KMS-11 (cell line): Measurements from ENCODE around the gene CEP63.

Experiments used
- H2AFZ ChIP-seq: fragments of 200-600 bp; sonication (generic); 2 replicates; pipeline ENCODE4 v1.6.1; 2016; ENCODE audit warnings: antibody characterized with exemption, mixed run types, low read depth
- H3K27ac ChIP-seq: fragments of 200-600 bp; sonication (generic); 2 replicates; pipeline ENCODE4 v1.6.1; 2016; ENCODE audit warnings: mild to moderate bottlenecking, mixed run types
- H3K27me3 ChIP-seq: fragments of 200-600 bp; sonication (generic); 2 replicates; pipeline ENCODE4 v1.6.1; 2017; ENCODE audit warnings: mild to moderate bottlenecking, low read depth, mixed run types, moderate library complexity; ENCODE audit not compliant: insufficient read depth
- H3K36me3 ChIP-seq: fragments of 200-600 bp; sonication (generic); 2 replicates; pipeline ENCODE4 v1.6.1; 2017; ENCODE audit warnings: mild to moderate bottlenecking, mixed run types; ENCODE audit not compliant: insufficient read depth
- H3K4me1 ChIP-seq: fragments of 200-600 bp; sonication (generic); 2 replicates; pipeline ENCODE4 v1.6.1; 2016; ENCODE audit warnings: mild to moderate bottlenecking, low read depth, mixed run types; ENCODE audit not compliant: poor library complexity, severe bottlenecking
- H3K4me2 ChIP-seq: fragments of 200-600 bp; sonication (generic); 2 replicates; pipeline ENCODE4 v1.7.0; 2016; ENCODE audit warnings: mild to moderate bottlenecking, mixed run types
- H3K4me3 ChIP-seq: fragments of 200-600 bp; sonication (generic); IDR thresholded peaks from 2 replicates; pipeline ENCODE4 v1.6.1; 2017; ENCODE audit warnings: low read depth, low read length, mixed read lengths; ENCODE audit not compliant: insufficient read depth
- H3K79me2 ChIP-seq: fragments of 200-600 bp; sonication (generic); 2 replicates; pipeline ENCODE4 v1.6.1; 2016; ENCODE audit warnings: low read depth, mixed run types; ENCODE audit not compliant: insufficient read depth
- H3K9ac ChIP-seq: fragments of 200-600 bp; sonication (generic); 2 replicates; pipeline ENCODE4 v1.6.1; 2016; ENCODE audit warnings: mild to moderate bottlenecking, mixed run types
- H4K20me1 ChIP-seq: fragments of 200-600 bp; sonication (generic); 2 replicates; pipeline ENCODE4 v1.6.1; 2016; ENCODE audit warnings: mild to moderate bottlenecking, mixed run types; ENCODE audit not compliant: insufficient read depth
- TF ChIP-seq, protein P1 (sequence below): fragments of 200-600 bp; sonication (generic); conservative IDR thresholded peaks from 2 replicates; pipeline ENCODE4 v1.6.1; 2017; ENCODE audit warnings: low read depth, mild to moderate bottlenecking, antibody characterized with exemption, low read length, moderate library complexity, mixed read lengths

The CEP63 gene

DNA sequence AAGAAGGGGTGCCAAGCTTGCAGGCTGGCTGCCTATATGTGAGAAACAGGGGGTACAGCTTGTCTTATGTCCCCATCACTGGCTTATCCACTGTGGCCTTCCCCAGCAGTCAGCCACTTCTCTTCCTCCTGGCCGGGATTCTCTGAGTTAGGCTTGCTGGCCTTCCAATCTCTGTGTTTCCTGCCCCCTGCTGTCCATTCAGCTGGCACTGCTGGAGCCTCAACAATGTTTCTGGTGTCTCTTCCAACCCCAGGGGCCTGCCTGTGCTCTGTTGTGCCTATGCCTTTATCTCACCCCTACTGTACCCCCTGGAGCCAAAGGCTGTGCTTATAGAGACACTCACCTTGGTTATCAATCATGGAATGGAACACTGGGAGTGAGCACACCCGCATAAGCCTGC lies 36.6 kb upstream of the CEP63 start:
- Histone ChIP-seq H3K79me2 (no peaks in the 10 kb centered on the region), H3K4me1 (no peaks in the 10 kb centered on the region), H3K27ac (no peak overlapping the region), H3K36me3 (no peaks in the 10 kb centered on the region), H3K4me2 (no peak overlapping the region), H2AFZ (no peak overlapping the region), H3K9ac (no peak overlapping the region), H3K27me3 (no peaks in the 10 kb centered on the region), H3K4me3 (no peak overlapping the region), H4K20me1 (no peaks in the 10 kb centered on the region)
- TF ChIP-seq, protein P1, sequence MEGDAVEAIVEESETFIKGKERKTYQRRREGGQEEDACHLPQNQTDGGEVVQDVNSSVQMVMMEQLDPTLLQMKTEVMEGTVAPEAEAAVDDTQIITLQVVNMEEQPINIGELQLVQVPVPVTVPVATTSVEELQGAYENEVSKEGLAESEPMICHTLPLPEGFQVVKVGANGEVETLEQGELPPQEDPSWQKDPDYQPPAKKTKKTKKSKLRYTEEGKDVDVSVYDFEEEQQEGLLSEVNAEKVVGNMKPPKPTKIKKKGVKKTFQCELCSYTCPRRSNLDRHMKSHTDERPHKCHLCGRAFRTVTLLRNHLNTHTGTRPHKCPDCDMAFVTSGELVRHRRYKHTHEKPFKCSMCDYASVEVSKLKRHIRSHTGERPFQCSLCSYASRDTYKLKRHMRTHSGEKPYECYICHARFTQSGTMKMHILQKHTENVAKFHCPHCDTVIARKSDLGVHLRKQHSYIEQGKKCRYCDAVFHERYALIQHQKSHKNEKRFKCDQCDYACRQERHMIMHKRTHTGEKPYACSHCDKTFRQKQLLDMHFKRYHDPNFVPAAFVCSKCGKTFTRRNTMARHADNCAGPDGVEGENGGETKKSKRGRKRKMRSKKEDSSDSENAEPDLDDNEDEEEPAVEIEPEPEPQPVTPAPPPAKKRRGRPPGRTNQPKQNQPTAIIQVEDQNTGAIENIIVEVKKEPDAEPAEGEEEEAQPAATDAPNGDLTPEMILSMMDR: no peak

DNA sequence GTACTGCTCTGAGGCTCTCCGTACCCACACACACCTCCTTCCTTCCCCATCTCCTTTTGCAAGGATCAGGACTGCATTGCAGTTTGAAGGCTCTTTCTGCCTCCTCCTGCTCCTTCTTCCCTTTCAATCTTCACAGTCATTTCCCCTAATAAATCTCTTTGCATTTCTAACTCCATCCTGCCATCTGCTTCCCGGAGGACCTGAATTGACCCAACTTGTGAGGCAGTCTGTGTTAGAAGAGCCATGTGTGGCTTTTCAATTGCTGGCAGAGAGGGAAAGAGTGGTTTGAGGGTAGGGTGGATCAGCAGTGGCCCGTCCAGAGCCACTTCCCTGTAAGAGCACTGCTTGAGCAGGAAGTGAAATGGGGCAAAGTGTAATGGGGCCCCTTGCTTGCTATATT lies 35.9 kb upstream of the CEP63 start:
- Histone ChIP-seq H4K20me1 (no peaks in the 10 kb centered on the region), H3K4me2 (no peak overlapping the region), H3K4me1 (no peaks in the 10 kb centered on the region), H3K27ac (no peak overlapping the region), H3K36me3 (no peaks in the 10 kb centered on the region), H3K4me3 (no peak overlapping the region), H3K9ac (no peak overlapping the region), H3K27me3 (no peaks in the 10 kb centered on the region), H3K79me2 (no peaks in the 10 kb centered on the region), H2AFZ (no peak overlapping the region)
- TF ChIP-seq, protein P1: no peak

DNA sequence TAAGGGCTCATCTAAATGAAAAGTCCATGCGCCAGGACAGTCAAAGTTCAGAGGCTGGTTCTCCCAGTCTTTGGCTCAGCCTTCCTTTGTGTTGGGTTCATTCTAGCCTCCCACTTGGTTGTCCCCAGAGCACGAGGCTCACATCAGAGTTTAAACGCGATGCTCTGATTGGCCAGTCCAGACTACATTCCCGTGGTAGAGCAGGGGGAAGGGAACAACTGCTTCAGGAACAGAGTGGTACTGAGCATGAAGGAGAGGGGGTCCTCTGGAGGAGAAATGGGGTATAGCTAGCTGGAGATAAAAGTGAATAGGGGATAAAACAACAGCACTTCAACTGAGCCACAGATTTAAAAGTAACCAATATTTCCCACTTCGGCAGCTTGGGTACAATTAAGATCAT lies 32.2 kb upstream of the CEP63 start:
- H3K4me1 ChIP-seq: no peaks in the 10 kb centered on the region

DNA sequence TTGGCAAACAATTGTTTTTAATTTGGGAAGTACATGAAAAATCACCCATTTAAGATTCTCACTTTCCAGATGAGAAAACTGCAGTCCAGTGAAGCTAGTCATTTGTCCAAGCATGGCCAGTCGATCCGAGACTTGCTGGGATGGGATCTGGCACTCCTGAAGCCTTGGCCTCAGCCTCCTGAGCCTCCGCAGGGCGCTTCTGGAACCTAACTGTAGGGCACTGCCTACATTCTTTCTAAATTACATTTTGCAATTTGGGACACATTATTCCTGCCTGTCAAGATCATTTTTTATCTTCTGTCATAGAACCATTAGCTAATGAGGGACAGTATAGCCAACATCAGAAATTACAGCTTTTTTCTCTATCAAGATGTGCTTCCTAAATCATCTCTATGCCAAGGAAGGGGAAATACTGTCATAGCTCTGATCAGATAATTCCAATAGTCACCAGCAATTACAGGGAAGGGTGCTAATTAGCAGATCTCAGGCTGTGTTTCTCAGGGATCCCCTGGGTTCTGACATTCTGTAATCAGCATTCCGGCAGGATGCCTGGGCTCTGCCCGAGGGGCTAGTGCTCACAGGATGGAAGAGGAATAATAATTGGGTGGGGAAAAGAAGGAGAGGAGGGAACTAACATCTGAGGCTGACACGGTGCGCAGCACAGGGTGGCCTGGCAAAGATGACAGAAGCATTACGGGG lies 28.3 kb upstream of the CEP63 start:
- no peaks in the 10 kb centered on the region for H4K20me1 ChIP-seq
- H3K4me3 ChIP-seq: no peak overlapping the region
- H3K4me1 ChIP-seq: no peaks in the 10 kb centered on the region
- no peaks in the 10 kb centered on the region for H3K27me3 ChIP-seq
- H2AFZ ChIP-seq: no peak overlapping the region
- H3K9ac ChIP-seq: no peak overlapping the region
- H3K27ac ChIP-seq: no peak overlapping the region
- H3K36me3 ChIP-seq: no peaks in the 10 kb centered on the region
- H3K4me2 ChIP-seq: no peak overlapping the region
- TF ChIP-seq, protein P1: no peak
- no peaks in the 10 kb centered on the region for H3K79me2 ChIP-seq

More for the DNA sequence above, 32.2 kb upstream of the CEP63 start:
- H3K4me2 ChIP-seq: no peak overlapping the region
- TF ChIP-seq, protein P1: 0 out of 2 replicates have a peak, but pooled peaks have one; percentile 20
- H4K20me1 ChIP-seq: no peaks in the 10 kb centered on the region
- H3K4me3 ChIP-seq: no peak overlapping the region
- no peaks in the 10 kb centered on the region for H3K36me3 ChIP-seq
- H3K27me3 ChIP-seq: no peaks in the 10 kb centered on the region
- no peak overlapping the region for H3K9ac ChIP-seq
- no peaks in the 10 kb centered on the region for H3K79me2 ChIP-seq
- H2AFZ ChIP-seq: no peak overlapping the region
- H3K27ac ChIP-seq: no peak overlapping the region
